ENCODE data around the gene ST6GALNAC1.

ST6GALNAC1 gene

DNA sequence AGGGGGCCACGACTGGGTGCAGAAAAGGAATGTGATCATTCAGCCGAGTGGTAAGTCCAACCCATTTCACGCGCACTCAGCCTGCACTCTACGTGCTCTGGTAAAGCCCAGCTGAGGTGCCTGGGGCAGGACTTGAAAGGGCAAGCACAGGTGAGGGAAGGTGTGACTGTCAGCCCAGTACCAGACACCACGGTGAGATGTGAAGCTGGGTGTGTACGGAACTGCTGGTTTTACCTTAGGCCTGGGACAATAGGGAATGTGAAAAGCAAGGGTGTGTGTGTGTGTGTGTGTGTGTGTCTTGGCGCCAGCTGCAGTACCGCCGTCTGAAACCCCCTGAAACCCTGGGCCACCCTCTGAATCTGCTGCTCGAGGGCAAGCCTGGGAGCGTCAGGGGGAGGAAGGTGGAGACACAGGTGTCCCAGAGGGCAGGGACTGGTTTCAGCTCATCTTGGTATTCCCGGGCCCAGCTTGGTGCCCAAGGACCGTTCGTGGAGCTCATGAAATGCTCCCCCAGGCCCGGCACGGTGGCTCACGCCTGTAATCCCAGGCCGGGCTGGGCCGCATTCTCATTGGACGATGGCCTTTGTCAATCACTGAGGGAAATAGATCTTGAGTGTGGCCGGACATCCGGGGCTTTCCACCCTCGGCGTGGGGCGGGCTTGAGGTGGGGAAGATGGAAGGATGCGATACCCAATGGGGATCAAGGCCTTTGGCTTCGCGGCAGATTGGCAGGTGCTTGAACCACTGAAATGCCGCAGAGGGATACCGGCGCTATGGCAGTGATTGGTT is 27.8 kb upstream of the ST6GALNAC1 start:
- peak overlapping the region; percentile 45 for H3K4me3 ChIP-seq (ENCODE audit: low read depth, low read length)
- TF ChIP-seq, protein P1, sequence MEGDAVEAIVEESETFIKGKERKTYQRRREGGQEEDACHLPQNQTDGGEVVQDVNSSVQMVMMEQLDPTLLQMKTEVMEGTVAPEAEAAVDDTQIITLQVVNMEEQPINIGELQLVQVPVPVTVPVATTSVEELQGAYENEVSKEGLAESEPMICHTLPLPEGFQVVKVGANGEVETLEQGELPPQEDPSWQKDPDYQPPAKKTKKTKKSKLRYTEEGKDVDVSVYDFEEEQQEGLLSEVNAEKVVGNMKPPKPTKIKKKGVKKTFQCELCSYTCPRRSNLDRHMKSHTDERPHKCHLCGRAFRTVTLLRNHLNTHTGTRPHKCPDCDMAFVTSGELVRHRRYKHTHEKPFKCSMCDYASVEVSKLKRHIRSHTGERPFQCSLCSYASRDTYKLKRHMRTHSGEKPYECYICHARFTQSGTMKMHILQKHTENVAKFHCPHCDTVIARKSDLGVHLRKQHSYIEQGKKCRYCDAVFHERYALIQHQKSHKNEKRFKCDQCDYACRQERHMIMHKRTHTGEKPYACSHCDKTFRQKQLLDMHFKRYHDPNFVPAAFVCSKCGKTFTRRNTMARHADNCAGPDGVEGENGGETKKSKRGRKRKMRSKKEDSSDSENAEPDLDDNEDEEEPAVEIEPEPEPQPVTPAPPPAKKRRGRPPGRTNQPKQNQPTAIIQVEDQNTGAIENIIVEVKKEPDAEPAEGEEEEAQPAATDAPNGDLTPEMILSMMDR (IDR thresholded peaks at IDR 0.05; ENCODE audit: borderline replicate concordance, insufficient read depth, low read depth, low read length): no peak

GRCh38 chr17:76670718-76671122 is 27.2 kb upstream of the ST6GALNAC1 start:
- TF ChIP-seq, protein P1 (IDR thresholded peaks at IDR 0.05; ENCODE audit: borderline replicate concordance, insufficient read depth, low read depth, low read length): no peak
- H3K4me3 ChIP-seq (ENCODE audit: low read depth, low read length): no peak overlapping the region

GRCh38 chr17:76670020-76670717 is 26.6 kb upstream of the ST6GALNAC1 start:
- H3K4me3 ChIP-seq (ENCODE audit: low read depth, low read length): no peak overlapping the region
- TF ChIP-seq, protein P1 (IDR thresholded peaks at IDR 0.05; ENCODE audit: borderline replicate concordance, insufficient read depth, low read depth, low read length): no peak

GRCh38 chr17:76667786-76668453 is 24.4 kb upstream of the ST6GALNAC1 start:
- no peak overlapping the region for H3K4me3 ChIP-seq (ENCODE audit: low read depth, low read length)
- TF ChIP-seq, protein P1 (IDR thresholded peaks at IDR 0.05; ENCODE audit: borderline replicate concordance, insufficient read depth, low read depth, low read length): no peak

DNA sequence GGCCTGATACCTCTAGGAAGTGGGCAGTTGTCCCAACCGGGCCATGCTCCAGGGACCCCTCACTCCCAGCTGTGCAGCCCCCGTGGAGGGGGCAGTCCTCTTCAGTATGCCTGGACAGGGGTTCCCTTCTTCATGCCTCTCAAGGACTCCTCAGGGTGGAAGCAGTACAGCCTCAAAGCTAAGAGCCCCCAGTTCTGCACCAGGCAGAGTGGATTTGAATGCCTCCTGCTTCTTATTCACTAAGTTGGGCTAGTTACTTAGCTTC is 23.9 kb upstream of the ST6GALNAC1 start:
- TF ChIP-seq, protein P1 (IDR thresholded peaks at IDR 0.05; ENCODE audit: borderline replicate concordance, insufficient read depth, low read depth, low read length): no peak
- no peak overlapping the region for H3K4me3 ChIP-seq (ENCODE audit: low read depth, low read length)

DNA sequence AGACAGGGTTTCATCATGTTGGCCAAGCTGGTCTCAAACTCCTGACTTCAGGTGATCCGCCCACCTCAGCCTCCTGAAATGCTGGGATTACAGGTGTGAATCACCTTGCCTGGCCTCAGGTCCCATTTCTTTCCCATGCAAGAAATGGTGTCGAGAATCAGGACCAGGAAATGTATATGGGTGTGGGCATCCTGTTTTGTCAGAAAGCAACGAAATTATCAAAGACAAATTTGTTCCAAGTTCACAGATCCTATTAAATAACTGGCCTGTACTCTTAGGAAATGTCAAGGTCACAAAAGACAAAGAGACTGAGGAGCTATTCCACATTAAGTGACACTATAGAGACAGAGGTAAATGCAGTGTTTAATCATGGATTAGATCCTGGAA is 17.1 kb upstream of the ST6GALNAC1 start:
- H3K4me3 ChIP-seq (ENCODE audit: low read depth, low read length): no peak overlapping the region
- TF ChIP-seq, protein P1 (IDR thresholded peaks at IDR 0.05; ENCODE audit: borderline replicate concordance, insufficient read depth, low read depth, low read length): no peak
